ENCODE results near the gene OR5H1. TPM values are rescaled to one million over a fixed set of nuclear protein-coding genes. Genes with fewer than 3 reads are reported as not detected.
A peak's percentile ranks its signal among the peaks of the same experiment; 100 is the strongest.

OR5H1 gene
- total RNA-seq (2021) (not detected in 2 replicates), Bru-seq, nascent RNA (not detected), BruChase-seq, experiment 1, labeled RNA remaining after a 2-hour chase (not detected), BruChase-seq, experiment 2, labeled RNA remaining after a 6-hour chase (not detected)
- long read RNA-seq: 0 reads

DNA sequence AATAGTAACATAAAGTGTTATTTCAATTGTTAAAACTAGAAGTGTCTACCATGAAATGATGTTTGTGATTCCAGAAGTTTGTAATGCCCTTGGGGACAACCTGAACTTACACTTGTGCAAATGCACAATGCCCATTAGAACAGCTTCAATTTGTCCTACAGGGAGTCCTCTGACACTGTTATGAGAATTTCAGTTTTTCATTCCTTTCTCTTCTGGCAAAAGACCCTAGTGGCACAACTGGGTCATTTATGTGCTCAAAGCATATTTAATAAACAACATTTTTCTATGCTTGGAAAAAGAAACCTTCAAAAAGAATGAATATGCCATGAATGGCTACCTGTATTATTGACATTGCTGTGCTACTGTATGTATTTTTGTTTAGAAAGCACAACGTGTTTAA is at the start of gene OR5H1:
Gene OR5H1 (plus strand): TSS at position 301 of the 400 bp plus-strand sequence. CDS start 1,977 bp downstream, outside the sequence.
- H3K9me2 ChIP-seq (ENCODE audit: insufficient read depth): no peaks in the 10 kb centered on the region
- no peaks in the 10 kb centered on the region for H3F3A ChIP-seq (ENCODE audit: insufficient read depth, low read depth)
- no peak within 1 kb of the TSS for H3K4me3 ChIP-seq
- H3K4me1 ChIP-seq (replicated peaks; ENCODE audit: insufficient read depth): no peaks in the 10 kb centered on the region
- ChIA-PET POLR2A (ENCODE audit: unreplicated experiment) (no interaction called here), CTCF (no interaction called here)
- no peak within 1 kb of the TSS for H3K27ac ChIP-seq
- no peaks in the 10 kb centered on the region for H3K9me3 ChIP-seq (ENCODE audit: insufficient read depth, low read depth)
- no peaks in the 10 kb centered on the region for H3K36me3 ChIP-seq (ENCODE audit: low read depth)
- TF ChIP-seq, protein P1, sequence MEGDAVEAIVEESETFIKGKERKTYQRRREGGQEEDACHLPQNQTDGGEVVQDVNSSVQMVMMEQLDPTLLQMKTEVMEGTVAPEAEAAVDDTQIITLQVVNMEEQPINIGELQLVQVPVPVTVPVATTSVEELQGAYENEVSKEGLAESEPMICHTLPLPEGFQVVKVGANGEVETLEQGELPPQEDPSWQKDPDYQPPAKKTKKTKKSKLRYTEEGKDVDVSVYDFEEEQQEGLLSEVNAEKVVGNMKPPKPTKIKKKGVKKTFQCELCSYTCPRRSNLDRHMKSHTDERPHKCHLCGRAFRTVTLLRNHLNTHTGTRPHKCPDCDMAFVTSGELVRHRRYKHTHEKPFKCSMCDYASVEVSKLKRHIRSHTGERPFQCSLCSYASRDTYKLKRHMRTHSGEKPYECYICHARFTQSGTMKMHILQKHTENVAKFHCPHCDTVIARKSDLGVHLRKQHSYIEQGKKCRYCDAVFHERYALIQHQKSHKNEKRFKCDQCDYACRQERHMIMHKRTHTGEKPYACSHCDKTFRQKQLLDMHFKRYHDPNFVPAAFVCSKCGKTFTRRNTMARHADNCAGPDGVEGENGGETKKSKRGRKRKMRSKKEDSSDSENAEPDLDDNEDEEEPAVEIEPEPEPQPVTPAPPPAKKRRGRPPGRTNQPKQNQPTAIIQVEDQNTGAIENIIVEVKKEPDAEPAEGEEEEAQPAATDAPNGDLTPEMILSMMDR (conservative IDR thresholded peaks at IDR 0.05): no peak
- no peak for TF ChIP-seq EZH2 (IDR thresholded peaks at IDR 0.05; ENCODE audit: low read depth)
- no peaks in the 10 kb centered on the region for H4K20me1 ChIP-seq (ENCODE audit: insufficient read depth)
- no peak for DNase-seq
- H3K27me3 ChIP-seq (ENCODE audit: insufficient read depth, low read depth): no peaks in the 10 kb centered on the region
- intact Hi-C loops (cut with micrococcal nuclease; ENCODE audit: unreplicated experiment): no loop called here
- BruUV-seq (replicated peaks): no TSS peak
- no peak within 1 kb of the TSS for H3K4me2 ChIP-seq
- H2AFZ ChIP-seq: no peak within 1 kb of the TSS
- no peaks in the 10 kb centered on the region for H3K79me2 ChIP-seq (ENCODE audit: low read depth)

DNA sequence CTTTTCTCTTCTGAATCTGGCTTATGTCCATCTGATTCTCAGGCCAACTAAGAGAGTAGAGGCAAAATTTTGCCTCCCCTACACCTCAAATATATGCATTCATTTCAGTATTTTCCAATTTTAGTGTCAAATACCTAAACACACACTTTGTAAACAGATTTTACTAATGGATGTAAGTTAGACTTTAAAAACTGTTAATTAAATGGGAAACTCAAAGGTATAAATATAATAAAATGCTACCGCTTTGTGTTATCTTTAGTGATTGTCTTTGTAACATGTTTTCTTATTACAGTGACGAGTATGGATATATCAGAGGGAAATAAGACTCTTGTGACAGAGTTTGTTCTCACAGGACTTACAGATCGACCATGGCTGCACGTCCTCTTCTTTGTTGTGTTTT is 43.6 kb upstream of the OR5H1 start, which contains the start of gene OR5AC2:
Gene OR5AC2 (plus strand): TSS at position 301 of the 400 bp plus-strand sequence. CDS start 0 bp downstream, at position 301.
- no peaks in the 10 kb centered on the region for H3K36me3 ChIP-seq (ENCODE audit: low read depth)
- H3K27ac ChIP-seq: no peak within 1 kb of the TSS
- peak within 1 kb of the TSS; percentile 12; the same call in 1 of the 2 replicates for H2AFZ ChIP-seq
- BruUV-seq (replicated peaks): no TSS peak
- H3K4me1 ChIP-seq (replicated peaks; ENCODE audit: insufficient read depth): no peaks in the 10 kb centered on the region
- DNase-seq: no peak
- H3K4me2 ChIP-seq: no peak within 1 kb of the TSS
- POLR2A ChIA-PET (ENCODE audit: unreplicated experiment): no interaction called here
- H4K20me1 ChIP-seq (ENCODE audit: insufficient read depth): no peaks in the 10 kb centered on the region
- TF ChIP-seq, protein P1 (conservative IDR thresholded peaks at IDR 0.05): no peak
- TF ChIP-seq EZH2 (IDR thresholded peaks at IDR 0.05; ENCODE audit: low read depth): no peak
- no peaks in the 10 kb centered on the region; the same call in 1 of the 2 replicates for H3K9me3 ChIP-seq (ENCODE audit: insufficient read depth, low read depth)
- no peaks in the 10 kb centered on the region for H3K79me2 ChIP-seq (ENCODE audit: low read depth)
- H3K9me2 ChIP-seq (ENCODE audit: insufficient read depth): 0 out of 2 replicates have a peak, but pooled peaks cover 5% of the 10 kb centered on the region
- H3F3A ChIP-seq (ENCODE audit: insufficient read depth, low read depth): no peaks in the 10 kb centered on the region
- intact Hi-C loops (cut with micrococcal nuclease; ENCODE audit: unreplicated experiment): no loop called here
- H3K4me3 ChIP-seq: no peak within 1 kb of the TSS
- CTCF ChIA-PET: no interaction called here
- H3K27me3 ChIP-seq (ENCODE audit: insufficient read depth, low read depth): no peaks in the 10 kb centered on the region

DNA sequence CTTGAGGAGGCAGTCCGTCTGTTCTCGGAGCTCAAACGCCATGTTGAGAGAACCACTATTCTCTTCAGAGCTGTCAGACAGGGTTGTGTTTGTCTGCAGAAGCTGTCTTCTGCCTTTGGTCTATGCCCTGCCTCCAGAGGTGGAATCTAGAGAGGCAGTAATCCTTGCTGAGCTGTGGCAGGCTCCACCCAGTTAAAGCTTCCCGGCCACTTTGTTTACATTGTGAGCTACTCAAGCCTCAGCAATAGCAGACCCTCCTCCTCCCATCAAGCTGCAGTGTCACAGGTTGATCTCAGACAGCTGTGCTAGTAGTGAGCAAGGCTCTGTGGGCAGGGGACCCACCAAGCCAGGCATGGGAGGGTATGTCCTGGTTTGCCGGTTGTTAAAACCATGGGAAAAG is 34.6 kb upstream of the OR5H1 start:
- no peak for TF ChIP-seq EZH2 (IDR thresholded peaks at IDR 0.05; ENCODE audit: low read depth)
- TF ChIP-seq, protein P1 (conservative IDR thresholded peaks at IDR 0.05): no peak
- BruUV-seq (replicated peaks): no TSS peak
- H3K27me3 ChIP-seq (ENCODE audit: insufficient read depth, low read depth): no peaks in the 10 kb centered on the region
- ChIA-PET CTCF (no interaction called here), POLR2A (ENCODE audit: unreplicated experiment) (no interaction called here)
- H3K4me2 ChIP-seq: peak overlapping the region; percentile 47
- H3K79me2 ChIP-seq (ENCODE audit: low read depth): no peaks in the 10 kb centered on the region
- peak overlapping the region; percentile 58 for H2AFZ ChIP-seq
- H3K9me3 ChIP-seq (ENCODE audit: insufficient read depth, low read depth): no peaks in the 10 kb centered on the region
- H3K9me2 ChIP-seq (ENCODE audit: insufficient read depth): peaks cover 5% of the 10 kb centered on the region; the same call in 1 of the 2 replicates
- DNase-seq: peak in 1 of 2 experiments; percentile 33
- intact Hi-C loops (cut with micrococcal nuclease; ENCODE audit: unreplicated experiment): no loop called here
- H3K4me3 ChIP-seq: no peak overlapping the region
- H3K4me1 ChIP-seq (replicated peaks; ENCODE audit: insufficient read depth): peaks cover 5% of the 10 kb centered on the region; the same call in 1 of the 2 replicates
- H3K36me3 ChIP-seq (ENCODE audit: low read depth): no peaks in the 10 kb centered on the region
- no peaks in the 10 kb centered on the region for H3F3A ChIP-seq (ENCODE audit: insufficient read depth, low read depth)
- H3K27ac ChIP-seq: no peak overlapping the region
- H4K20me1 ChIP-seq (ENCODE audit: insufficient read depth): no peaks in the 10 kb centered on the region

Data from PC-9 (cell line).